WTC11 (cell line): ENCODE results near the gene PIGS.

Experiments
- CREM ChIP-seq: sonication (generic); formaldehyde crosslinking; IDR thresholded peaks from 2 replicates; pipeline ENCODE4 v1.8.1; 2022; ENCODE audit warnings: mild to moderate bottlenecking, missing genetic modification reagents, moderate library complexity
- ESRRA ChIP-seq: sonication (generic); formaldehyde crosslinking; IDR thresholded peaks from 2 replicates; pipeline ENCODE4 v1.8.1; 2022; ENCODE audit warnings: mild to moderate bottlenecking, missing genetic modification reagents, borderline replicate concordance
- TEAD4 ChIP-seq: sonication (generic); formaldehyde crosslinking; IDR thresholded peaks from 2 replicates; pipeline ENCODE4 v1.8.0; 2022; ENCODE audit warnings: mild to moderate bottlenecking, missing genetic modification reagents
- TP53 ChIP-seq: sonication (generic); formaldehyde crosslinking; IDR thresholded peaks from 2 replicates; pipeline ENCODE4 v1.8.1; 2023; ENCODE audit warnings: mild to moderate bottlenecking, missing genetic modification reagents
- ZNF232 ChIP-seq: sonication (generic); formaldehyde crosslinking; IDR thresholded peaks from 2 replicates; pipeline ENCODE4 v1.8.0; 2022; ENCODE audit warnings: mild to moderate bottlenecking, missing genetic modification reagents
- TF ChIP-seq, protein P1 (sequence below): sonication (generic); formaldehyde crosslinking; IDR thresholded peaks from 2 replicates; pipeline ENCODE4 v1.8.1; 2023; ENCODE audit warnings: mild to moderate bottlenecking, missing genetic modification reagents, borderline replicate concordance
- TF ChIP-seq, protein P2 (sequence below): fragments of 200-600 bp; IDR thresholded peaks from 2 replicates; pipeline ENCODE4 v1.8.0; 2022; ENCODE audit warnings: antibody characterized with exemption
- TF ChIP-seq, protein P3 (sequence below): sonication (generic); formaldehyde crosslinking; IDR thresholded peaks from 2 replicates; pipeline ENCODE4 v1.8.1; 2023; ENCODE audit warnings: mild to moderate bottlenecking, missing genetic modification reagents

DNA sequence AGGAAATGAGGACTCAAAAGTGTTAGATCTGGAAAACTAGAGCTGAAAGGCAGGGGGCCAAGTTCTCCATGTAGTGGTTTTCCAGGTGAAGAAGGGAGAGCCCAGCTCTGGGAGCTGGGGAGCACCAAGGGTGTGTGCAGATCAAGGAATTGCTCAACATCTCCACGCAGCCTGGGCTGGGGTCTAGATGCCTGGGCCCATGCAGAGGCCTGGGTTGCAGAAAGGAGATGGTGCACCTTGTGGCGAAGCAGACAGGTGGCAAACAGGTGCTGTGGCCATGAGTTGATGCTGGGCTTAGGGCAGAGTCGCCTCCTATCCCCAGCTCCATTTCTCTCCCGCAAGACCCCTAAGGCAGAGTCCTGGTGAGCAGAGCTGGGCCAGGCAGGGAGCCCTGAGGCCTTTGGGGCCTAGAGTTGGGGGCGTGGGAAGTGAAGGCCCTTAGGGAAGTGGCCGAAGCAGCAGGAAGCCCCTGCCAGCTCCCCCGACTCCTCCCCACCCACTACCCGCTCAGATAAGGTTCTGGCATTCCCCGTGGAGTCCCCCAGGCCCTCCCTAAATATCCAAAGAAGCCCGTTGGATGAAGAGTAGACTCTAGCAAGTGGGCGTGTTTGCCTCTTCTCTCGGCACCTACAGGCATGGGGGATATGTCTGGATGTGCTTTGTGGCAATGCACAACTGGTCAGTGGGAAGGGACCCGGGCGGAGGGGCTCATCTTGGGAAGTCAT, 64.4 kb downstream of the PIGS start:
- TF ChIP-seq, protein P1, sequence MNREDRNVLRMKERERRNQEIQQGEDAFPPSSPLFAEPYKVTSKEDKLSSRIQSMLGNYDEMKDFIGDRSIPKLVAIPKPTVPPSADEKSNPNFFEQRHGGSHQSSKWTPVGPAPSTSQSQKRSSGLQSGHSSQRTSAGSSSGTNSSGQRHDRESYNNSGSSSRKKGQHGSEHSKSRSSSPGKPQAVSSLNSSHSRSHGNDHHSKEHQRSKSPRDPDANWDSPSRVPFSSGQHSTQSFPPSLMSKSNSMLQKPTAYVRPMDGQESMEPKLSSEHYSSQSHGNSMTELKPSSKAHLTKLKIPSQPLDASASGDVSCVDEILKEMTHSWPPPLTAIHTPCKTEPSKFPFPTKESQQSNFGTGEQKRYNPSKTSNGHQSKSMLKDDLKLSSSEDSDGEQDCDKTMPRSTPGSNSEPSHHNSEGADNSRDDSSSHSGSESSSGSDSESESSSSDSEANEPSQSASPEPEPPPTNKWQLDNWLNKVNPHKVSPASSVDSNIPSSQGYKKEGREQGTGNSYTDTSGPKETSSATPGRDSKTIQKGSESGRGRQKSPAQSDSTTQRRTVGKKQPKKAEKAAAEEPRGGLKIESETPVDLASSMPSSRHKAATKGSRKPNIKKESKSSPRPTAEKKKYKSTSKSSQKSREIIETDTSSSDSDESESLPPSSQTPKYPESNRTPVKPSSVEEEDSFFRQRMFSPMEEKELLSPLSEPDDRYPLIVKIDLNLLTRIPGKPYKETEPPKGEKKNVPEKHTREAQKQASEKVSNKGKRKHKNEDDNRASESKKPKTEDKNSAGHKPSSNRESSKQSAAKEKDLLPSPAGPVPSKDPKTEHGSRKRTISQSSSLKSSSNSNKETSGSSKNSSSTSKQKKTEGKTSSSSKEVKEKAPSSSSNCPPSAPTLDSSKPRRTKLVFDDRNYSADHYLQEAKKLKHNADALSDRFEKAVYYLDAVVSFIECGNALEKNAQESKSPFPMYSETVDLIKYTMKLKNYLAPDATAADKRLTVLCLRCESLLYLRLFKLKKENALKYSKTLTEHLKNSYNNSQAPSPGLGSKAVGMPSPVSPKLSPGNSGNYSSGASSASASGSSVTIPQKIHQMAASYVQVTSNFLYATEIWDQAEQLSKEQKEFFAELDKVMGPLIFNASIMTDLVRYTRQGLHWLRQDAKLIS: no peak
- TF ChIP-seq, protein P2, sequence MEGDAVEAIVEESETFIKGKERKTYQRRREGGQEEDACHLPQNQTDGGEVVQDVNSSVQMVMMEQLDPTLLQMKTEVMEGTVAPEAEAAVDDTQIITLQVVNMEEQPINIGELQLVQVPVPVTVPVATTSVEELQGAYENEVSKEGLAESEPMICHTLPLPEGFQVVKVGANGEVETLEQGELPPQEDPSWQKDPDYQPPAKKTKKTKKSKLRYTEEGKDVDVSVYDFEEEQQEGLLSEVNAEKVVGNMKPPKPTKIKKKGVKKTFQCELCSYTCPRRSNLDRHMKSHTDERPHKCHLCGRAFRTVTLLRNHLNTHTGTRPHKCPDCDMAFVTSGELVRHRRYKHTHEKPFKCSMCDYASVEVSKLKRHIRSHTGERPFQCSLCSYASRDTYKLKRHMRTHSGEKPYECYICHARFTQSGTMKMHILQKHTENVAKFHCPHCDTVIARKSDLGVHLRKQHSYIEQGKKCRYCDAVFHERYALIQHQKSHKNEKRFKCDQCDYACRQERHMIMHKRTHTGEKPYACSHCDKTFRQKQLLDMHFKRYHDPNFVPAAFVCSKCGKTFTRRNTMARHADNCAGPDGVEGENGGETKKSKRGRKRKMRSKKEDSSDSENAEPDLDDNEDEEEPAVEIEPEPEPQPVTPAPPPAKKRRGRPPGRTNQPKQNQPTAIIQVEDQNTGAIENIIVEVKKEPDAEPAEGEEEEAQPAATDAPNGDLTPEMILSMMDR: no peak
- no peak for TF ChIP-seq TP53 (CRISPR knock-in tag)
- TF ChIP-seq TEAD4: no peak
- TF ChIP-seq ESRRA (CRISPR knock-in tag): no peak
- TF ChIP-seq CREM: no peak
- TF ChIP-seq, protein P3, sequence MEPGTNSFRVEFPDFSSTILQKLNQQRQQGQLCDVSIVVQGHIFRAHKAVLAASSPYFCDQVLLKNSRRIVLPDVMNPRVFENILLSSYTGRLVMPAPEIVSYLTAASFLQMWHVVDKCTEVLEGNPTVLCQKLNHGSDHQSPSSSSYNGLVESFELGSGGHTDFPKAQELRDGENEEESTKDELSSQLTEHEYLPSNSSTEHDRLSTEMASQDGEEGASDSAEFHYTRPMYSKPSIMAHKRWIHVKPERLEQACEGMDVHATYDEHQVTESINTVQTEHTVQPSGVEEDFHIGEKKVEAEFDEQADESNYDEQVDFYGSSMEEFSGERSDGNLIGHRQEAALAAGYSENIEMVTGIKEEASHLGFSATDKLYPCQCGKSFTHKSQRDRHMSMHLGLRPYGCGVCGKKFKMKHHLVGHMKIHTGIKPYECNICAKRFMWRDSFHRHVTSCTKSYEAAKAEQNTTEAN (CRISPR knock-in tag): no peak
- no peak for TF ChIP-seq ZNF232 (CRISPR knock-in tag)
